ENCODE results near the gene EXOC8.

The EXOC8 gene

GRCh38 chr1:231311720-231312431 is 25.8 kb downstream of the EXOC8 start:
- no peak for DNase-seq

DNA sequence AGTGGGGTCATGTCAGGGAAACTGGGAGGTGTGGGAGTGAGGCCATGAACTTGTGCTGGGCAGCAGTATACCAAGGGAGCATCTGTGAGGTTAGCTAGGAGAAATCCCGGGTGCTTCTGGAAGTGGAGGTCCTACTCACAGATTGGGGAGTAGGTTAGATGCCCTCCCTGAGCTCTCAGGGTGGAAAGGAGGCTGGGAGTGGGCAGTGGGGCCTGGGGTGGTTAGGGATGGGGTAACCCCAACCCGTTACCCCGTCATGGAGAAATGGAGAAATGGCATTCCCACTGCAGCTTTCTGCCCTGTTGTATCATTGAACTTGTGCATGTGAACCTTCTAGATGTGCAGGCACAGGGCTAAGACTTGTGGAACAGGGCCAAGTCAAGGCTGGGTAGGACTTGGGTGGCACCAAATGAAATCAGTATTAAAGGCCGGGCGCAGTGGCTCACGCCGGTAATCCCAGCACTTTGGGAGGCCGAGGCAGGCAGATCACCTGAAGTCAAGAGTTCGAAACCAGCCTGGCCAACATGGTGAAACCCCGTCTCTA is 27.2 kb downstream of the EXOC8 start:
- DNase-seq, result no peak

- DNase-seq, result no peak
Measured at GRCh38 chr1:231301990-231302389, 35.7 kb downstream of the EXOC8 start.

GRCh38 chr1:231295938-231296337 is 41.7 kb downstream of the EXOC8 start:
- no peak for DNase-seq

DNA sequence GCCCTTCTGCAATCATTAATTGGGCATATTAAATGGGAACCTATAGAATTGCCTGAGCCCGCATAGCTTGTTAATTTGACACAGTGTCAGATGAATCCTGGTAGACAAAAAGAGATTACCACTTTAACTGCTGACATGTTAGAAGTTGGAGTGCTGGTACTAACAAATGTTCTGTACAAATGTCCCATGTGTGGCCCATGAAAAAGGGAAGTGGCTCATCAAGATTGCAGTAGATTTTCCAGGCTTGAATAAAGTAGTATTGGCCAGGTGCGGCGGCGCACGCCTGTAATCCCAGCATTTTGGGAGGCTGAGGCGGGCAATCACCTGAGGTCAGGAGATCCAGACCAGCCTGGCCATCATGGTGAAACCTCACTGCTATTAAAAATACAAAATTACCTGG is 51.0 kb downstream of the EXOC8 start:
- DNase-seq, result no peak

- no peak for DNase-seq
Measured at GRCh38 chr1:231284441-231284840, 53.2 kb downstream of the EXOC8 start.
